ENCODE results near the gene SGCA.
A peak's percentile ranks its signal among the peaks of the same experiment; 100 is the strongest.

SGCA gene

GRCh38 chr17:50147841-50148225, 18.0 kb upstream of the SGCA start:
- no peak for TF ChIP-seq CTCF (IDR thresholded peaks at IDR 0.05; ENCODE audit: extremely low read depth, missing control alignments)
- DNase-seq (ENCODE audit: low spot score) = no peak

GRCh38 chr17:50148226-50149090, 17.3 kb upstream of the SGCA start:
- DNase-seq (ENCODE audit: low spot score) = peak; percentile 88
- no peak for TF ChIP-seq CTCF (IDR thresholded peaks at IDR 0.05; ENCODE audit: extremely low read depth, missing control alignments)

GRCh38 chr17:50149091-50149416, 16.8 kb upstream of the SGCA start:
- TF ChIP-seq CTCF (IDR thresholded peaks at IDR 0.05; ENCODE audit: extremely low read depth, missing control alignments) = no peak
- no peak for DNase-seq (ENCODE audit: low spot score)

GRCh38 chr17:50149417-50150353, 16.1 kb upstream of the SGCA start:
- TF ChIP-seq CTCF (IDR thresholded peaks at IDR 0.05; ENCODE audit: extremely low read depth, missing control alignments) = no peak
- peak; percentile 73 for DNase-seq (ENCODE audit: low spot score)

GRCh38 chr17:50150354-50151040, 15.3 kb upstream of the SGCA start, which contains the start of gene PPP1R9B:
Gene PPP1R9B (minus strand): TSS chr17:50150677. CDS start chr17:50150513, 164 bp downstream.
- TF ChIP-seq CTCF (IDR thresholded peaks at IDR 0.05; ENCODE audit: extremely low read depth, missing control alignments) = no peak
- no peak for DNase-seq (ENCODE audit: low spot score)

- TF ChIP-seq CTCF (IDR thresholded peaks at IDR 0.05; ENCODE audit: extremely low read depth, missing control alignments) = peak; percentile 37
- peak; percentile 97 for DNase-seq (ENCODE audit: low spot score)
These were observed 14.5 kb upstream of the SGCA start for GRCh38 chr17:50151041-50151936.

Data from GM20000 (cell line).